AG04449 (cell line): Measurements from ENCODE around the gene GRB10.

Source experiments
- CTCF ChIA-PET: fragments of 350-600 bp; formaldehyde crosslinking; extraction: SDS; loops from one replicate; lab custom pipeline; 2021; ENCODE audit warnings: antibody characterized with exemption; lab: Yijun Ruan, JAX
- POLR2A ChIA-PET: fragments of 400-600, 350-600 bp; formaldehyde crosslinking; extraction: SDS; loops from one replicate; lab custom pipeline; 2020; ENCODE audit warnings: antibody characterized with exemption, inconsistent platforms; lab: Yijun Ruan, JAX
- DNase-seq: peaks from one replicate; pipeline ENCODE4 v3.0.0-alpha.2; 2010; ENCODE audit warnings: low read depth, low spot score
- H3K4me3 ChIP-seq: 2 replicates; pipeline ENCODE4 v1.5.1; 2011; ENCODE audit warnings: low read depth, mild to moderate bottlenecking, control low read depth, low read length
- CTCF ChIP-seq: IDR thresholded peaks from one replicate; pipeline ENCODE4 v1.5.1; 2011; ENCODE audit warnings: mild to moderate bottlenecking, moderate library complexity, low read length, control low read depth, inconsistent platforms; ENCODE audit not compliant: insufficient read depth; ENCODE audit errors: missing control alignments

The GRB10 gene

GRCh38 chr7:50771120-50772002 is 11.3 kb downstream of the GRB10 start:
- no peak overlapping the region for H3K4me3 ChIP-seq
- POLR2A ChIA-PET: no interaction called here

GRCh38 chr7:50768485-50769474 is 13.9 kb downstream of the GRB10 start:
- no peak for TF ChIP-seq CTCF
- H3K4me3 ChIP-seq: no peak overlapping the region
- ChIA-PET CTCF (interaction anchor here (1.0 to 1.1 kb wide), 2 partner anchors 300 to 373 kb away, joined by 3 to 4 read pairs; no protein-coding TSS in a partner anchor), POLR2A (no interaction called here)
- no peak for DNase-seq

More at GRCh38 chr7:50771120-50772002, 11.3 kb downstream of the GRB10 start:
- no peak for DNase-seq
- CTCF ChIA-PET: interaction anchor here (1.0 to 1.1 kb wide), 2 partner anchors 8 to 11 kb away, joined by 3 read pairs; no protein-coding TSS in a partner anchor
- TF ChIP-seq CTCF: no peak

DNA sequence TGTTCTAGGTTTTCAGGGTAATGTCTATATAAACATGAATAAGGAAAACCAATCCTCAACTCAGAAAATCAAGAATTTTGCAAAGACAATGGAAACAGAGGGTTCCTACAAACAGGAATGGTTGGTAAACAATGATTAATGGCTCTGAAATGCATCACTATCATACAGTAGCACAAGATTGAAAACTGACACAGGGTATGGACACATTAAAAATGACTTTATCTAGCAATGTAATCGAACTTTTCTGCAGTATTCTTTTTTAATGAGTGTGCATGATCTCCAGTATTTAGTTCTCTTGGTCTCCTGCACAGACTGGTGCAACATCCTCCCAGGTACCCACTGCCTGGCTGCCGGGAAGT is 15.9 kb downstream of the GRB10 start:
- no peak for TF ChIP-seq CTCF
- ChIA-PET POLR2A (no interaction called here), CTCF (no interaction called here)
- no peak overlapping the region for H3K4me3 ChIP-seq
- DNase-seq: no peak

DNA sequence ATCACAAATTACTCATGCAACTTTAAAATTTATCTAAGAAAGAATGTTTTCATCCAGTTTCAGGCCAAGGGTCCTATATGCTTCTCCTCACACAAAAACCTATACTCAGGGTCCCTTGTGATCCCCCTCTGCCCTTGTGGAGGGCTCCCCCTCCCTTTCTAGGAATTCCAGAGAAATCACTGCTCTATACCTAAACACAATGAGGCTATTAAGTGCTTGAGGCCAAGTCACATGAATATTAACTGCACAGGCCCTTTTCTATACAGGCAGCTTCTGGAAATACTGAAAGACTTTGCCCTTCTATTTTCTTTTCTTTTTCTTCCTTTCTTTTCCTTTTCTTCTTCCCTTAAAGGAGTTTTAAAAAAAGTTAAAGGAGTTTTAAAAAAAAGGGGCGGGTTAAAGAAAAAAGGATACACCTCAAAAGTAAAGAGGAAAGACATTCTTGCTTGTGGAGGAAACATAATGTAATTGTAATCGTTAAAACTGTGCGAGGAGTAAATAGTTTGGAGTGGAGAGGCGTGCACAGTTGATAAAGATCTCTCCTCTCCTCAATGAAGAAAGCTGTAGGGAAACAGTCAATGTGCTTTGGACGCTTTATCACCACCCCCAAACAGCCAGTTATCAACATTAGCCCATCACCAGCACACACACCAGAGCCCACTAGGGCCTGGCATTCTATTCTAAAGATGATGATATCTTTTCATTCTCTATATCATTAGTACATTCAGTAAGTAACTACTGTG is 16.4 kb downstream of the GRB10 start:
- no peak for TF ChIP-seq CTCF
- no peak overlapping the region for H3K4me3 ChIP-seq
- CTCF ChIA-PET: no interaction called here
- DNase-seq: no peak
- POLR2A ChIA-PET: no interaction called here

- TF ChIP-seq CTCF: no peak
- CTCF ChIA-PET: interaction anchor here (2.0 kb wide), 1 partner anchor 306 kb away, joined by 9 read pairs; no protein-coding TSS in a partner anchor
- POLR2A ChIA-PET: no interaction called here
- DNase-seq: no peak
- H3K4me3 ChIP-seq: no peak overlapping the region
Measured at GRCh38 chr7:50762337-50762736, 20.4 kb downstream of the GRB10 start.
